ENCODE results near the gene NOP9. TPM values are rescaled to one million over a fixed set of nuclear protein-coding genes. Genes with fewer than 3 reads are reported as not detected.

NOP9 gene
- total RNA-seq, 1 donor from 2014 or later: 14.8 TPM

GRCh38 chr14:24308342-24309124 is 8.9 kb downstream of the NOP9 start:
- no peak for DNase-seq

GRCh38 chr14:24309538-24310264 is 10.1 kb downstream of the NOP9 start, which contains the start of gene LTB4R2:
Gene LTB4R2 (plus strand): TSS chr14:24310140. CDS start chr14:24310665, 525 bp downstream.
- DNase-seq: no peak

- DNase-seq: no peak
Observed at GRCh38 chr14:24310265-24310645, 10.6 kb downstream of the NOP9 start.

GRCh38 chr14:24310646-24311604 is 11.3 kb downstream of the NOP9 start, which contains the start of gene LTB4R:
Gene LTB4R (plus strand): TSS chr14:24311502. CDS start chr14:24315652, 4,150 bp downstream.
- DNase-seq: peak; percentile 45

DNA sequence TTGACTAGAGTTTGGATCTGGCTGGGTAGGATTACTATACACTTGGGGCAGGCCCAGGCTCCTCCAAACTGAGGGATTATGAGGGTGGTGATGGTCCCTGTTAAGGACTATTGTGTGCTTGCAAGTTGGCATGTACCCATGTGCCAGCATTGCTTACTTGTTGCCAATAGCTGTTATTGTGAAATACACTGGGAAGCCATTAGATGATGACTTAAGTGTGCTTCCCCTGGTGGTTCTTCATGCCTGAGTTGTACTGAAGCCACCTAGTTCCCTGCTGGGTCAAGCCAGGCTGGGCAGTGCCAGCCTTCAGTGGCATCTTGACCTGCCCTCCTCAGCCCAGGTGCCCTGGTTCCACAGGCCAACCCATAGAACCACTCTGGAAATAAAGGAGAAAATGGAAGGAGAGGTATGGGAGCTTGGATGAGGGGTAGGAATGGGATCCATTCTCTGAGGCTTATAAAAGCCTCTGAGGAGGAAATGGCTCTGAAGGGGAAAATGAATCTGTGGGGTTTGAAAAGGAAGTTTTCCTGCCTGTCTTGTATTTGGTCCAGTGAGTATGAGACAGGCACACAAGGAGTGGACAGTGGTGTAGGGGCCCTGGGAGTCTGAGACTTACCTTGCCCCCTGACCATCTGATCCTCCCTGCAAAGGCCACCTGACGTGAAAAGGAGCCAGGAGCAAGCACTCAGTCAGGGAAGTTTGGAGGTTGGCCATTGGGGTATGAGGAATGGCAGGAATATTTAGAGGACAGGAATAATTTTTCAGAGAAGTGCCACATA is 12.4 kb downstream of the NOP9 start:
- peak; percentile 10 for DNase-seq

DNA sequence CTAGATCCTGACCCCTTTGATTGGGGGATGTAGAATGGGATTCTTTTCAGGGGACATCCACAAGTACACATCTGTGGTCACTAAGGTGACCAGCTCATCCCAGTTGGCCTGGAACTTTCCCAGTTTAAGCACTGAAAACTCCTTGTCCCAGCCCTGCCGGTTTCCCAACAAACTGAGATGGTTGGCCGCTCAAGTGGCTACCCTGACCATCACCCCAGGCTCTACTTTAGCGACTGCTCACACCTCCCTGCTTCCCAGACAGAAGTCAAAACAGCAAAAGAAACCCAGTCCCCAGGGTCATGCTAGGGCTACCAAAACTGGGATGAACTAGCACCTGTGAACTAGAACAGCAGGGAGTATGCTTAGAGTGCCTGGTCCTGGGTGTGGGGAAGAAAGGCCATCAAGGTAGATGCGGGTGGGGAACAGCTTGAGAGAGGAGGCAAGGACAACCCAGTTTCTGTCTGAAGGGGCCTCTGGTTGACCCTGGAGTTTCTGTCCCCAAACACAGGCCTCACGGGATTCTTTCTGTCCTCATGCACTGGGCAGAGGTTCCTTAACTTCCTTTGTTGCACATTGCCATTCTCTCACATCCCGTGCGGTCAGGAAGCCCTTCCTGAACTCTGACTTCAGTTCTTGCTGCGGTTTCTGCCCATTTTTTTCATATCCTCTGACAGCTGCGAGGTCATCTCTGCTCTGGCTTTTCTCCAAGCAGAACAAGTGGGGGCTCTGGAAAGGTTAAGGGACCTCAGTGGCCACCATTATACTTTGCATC is 13.3 kb downstream of the NOP9 start:
- DNase-seq: no peak

DNA sequence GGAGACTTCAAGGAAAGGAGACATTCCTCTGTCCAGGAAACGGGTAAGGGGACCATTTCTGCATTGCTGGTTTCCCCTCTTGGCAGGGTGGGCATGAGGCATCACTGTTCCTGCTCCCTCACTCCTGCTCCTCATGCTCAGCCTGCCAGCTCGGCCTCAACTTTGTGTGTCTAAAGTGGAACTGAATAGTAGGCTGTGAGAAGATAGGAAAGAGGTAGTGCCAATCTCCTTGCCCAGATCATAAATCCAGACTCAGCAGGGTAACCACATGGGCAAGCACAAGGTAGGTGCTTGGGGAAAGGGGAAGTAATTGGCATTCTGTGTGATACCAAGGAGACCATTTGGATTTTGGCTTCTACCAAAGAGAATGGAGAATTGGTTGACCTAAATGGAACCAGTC is 14.3 kb downstream of the NOP9 start:
- no peak for DNase-seq

DNA sequence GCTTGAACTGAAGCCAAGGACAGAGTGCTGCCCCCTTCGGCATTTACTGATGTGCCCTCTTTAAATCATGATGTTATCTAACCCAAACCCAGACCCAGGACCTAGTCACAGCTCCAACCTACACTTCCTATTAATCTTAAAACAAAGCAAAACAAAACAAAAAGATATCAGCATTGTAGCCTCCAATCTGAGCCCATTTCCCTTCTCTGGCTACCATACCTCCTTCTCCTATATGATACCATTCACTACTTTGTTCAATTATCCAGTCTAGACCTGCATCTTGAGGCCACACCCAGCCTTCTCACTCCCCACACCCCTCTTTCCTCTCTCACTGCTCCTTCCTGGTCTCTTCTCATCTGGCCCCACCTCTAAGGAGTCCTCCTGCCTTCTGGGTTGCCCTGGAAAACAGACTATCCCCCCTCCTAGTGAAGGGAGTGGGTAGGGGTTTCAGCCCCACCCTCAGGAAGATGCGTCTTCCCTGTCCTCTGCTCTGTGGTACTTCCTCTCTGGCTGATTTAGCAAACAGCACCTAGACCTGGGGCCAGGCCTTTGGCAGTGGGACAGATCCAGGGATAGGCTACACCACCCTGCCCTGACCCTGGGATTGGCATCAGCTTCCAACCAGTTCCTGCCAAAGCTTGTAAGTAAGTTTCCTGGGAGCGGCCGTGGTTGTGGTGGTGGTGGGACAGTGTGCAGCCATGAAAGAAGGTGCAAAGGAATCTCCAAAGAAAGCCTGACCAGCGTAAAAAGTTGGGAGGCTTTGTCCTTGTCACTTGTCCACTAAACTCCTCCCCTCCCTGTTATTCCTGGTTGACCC is 14.9 kb downstream of the NOP9 start:
- DNase-seq: no peak

GRCh38 chr14:24315243-24315806 is 15.7 kb downstream of the NOP9 start:
- DNase-seq: no peak

DNA sequence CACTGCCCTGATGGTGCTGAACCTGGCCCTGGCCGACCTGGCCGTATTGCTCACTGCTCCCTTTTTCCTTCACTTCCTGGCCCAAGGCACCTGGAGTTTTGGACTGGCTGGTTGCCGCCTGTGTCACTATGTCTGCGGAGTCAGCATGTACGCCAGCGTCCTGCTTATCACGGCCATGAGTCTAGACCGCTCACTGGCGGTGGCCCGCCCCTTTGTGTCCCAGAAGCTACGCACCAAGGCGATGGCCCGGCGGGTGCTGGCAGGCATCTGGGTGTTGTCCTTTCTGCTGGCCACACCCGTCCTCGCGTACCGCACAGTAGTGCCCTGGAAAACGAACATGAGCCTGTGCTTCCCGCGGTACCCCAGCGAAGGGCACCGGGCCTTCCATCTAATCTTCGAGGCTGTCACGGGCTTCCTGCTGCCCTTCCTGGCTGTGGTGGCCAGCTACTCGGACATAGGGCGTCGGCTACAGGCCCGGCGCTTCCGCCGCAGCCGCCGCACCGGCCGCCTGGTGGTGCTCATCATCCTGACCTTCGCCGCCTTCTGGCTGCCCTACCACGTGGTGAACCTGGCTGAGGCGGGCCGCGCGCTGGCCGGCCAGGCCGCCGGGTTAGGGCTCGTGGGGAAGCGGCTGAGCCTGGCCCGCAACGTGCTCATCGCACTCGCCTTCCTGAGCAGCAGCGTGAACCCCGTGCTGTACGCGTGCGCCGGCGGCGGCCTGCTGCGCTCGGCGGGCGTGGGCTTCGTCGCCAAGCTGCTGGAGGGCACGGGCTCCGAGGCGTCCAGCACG is 16.4 kb downstream of the NOP9 start:
- no peak for DNase-seq

- DNase-seq: no peak
Observed at GRCh38 chr14:24316597-24316950, 16.9 kb downstream of the NOP9 start.

- no peak for DNase-seq
Observed at GRCh38 chr14:24317141-24317928, 17.7 kb downstream of the NOP9 start.

DNA sequence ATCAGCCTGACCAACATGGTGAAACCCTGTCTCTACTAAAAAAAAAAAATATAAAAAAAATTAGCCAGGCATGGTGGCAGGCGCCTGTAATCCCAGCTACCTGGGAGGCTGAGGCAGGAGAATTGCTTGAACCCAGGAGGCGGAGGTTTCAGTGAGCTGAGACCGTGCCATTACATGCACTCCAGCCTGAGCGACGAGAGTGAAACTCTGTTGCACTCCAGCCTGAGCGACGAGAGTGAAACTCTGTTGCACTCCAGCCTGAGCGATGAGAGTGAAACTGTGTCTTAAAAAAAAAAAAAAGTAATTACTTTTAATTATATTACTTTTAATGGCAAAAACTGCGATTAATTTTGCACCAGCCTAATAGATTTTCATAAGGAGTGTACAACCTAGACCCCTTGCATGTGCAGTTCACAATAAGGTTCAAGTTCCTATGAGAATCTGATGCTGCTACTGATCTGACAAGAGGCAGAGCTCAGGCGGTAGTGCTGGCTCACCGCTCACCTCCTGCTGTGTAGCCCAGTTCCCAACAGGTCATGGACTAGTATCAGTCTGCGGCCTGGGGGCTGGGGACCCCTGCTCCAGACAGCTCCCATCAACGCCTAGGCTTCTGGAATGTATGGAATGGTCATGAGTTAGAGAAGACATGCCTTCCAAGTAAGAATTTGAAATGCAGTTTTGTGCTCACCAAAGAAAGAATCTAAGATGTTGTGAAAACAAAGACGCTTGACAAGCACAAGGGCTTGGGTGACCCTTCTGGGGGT is 21.7 kb downstream of the NOP9 start:
- no peak for DNase-seq

GRCh38 chr14:24322672-24323071 is 23.0 kb downstream of the NOP9 start:
- no peak for DNase-seq

- DNase-seq: no peak
Observed at GRCh38 chr14:24323341-24323740, 23.7 kb downstream of the NOP9 start.

DNA sequence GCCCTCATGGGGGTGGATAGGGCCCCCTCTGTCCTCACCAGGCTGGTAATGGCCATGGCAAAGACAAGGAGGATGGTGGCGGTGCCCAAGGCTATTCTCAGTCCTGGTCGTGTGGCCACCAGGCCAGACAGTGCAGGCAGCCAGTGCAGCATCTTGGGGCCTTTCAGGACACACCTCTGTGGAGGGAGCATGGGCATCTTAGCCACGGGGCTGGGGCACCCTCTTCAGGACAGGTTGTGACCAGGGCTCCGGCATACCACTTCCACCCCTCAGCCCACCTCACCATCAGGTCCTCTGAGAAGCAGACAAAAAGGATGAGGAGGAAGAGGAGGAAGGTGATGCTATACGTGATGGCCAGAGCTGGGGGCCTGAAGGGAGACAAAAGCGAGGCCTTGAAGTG is 24.4 kb downstream of the NOP9 start:
- DNase-seq: no peak

- no peak for DNase-seq
Observed at GRCh38 chr14:24325041-24325530, 25.4 kb downstream of the NOP9 start.

Data from skin of body (tissue), 2 donors.